IMR-90 (cell line): ENCODE measurements around the gene KDM2A. TPM values are rescaled to one million over a fixed set of nuclear protein-coding genes. Genes with fewer than 3 reads are reported as not detected.

Source experiments
- ATAC-seq: fragments of 200-7000 bp; cut with Tn5 transposase; 2 replicates; pipeline ENCODE4 v1.9.1; 2020; ENCODE audit warnings: low read depth, mild to moderate bottlenecking, moderate library complexity
- BruUV-seq: library from RNA; stranded (reverse); fragments of 400-500 nt; replicated peaks from 2 replicates; lab custom pipeline; 2021; lab: Mats Ljungman, UMichigan
- CTCF ChIA-PET: fragments of 300-600 bp; formaldehyde crosslinking; extraction: SDS; loops from one replicate; lab custom pipeline; 2021; ENCODE audit warnings: antibody characterized with exemption; lab: Yijun Ruan, JAX
- POLR2A ChIA-PET: fragments of 300-600 bp; sonication (Branson Sonifier 250); formaldehyde crosslinking; loops from one replicate; lab custom pipeline; 2022; ENCODE audit warnings: antibody characterized with exemption; ENCODE audit not compliant: unreplicated experiment; lab: Charles Lee
- DNase-seq: peaks from one replicate; pipeline ENCODE4 v3.0.0; 2013
- H2AFZ ChIP-seq: replicated peaks from 2 replicates; pipeline ENCODE3; 2013; ENCODE audit warnings: low read length, mild to moderate bottlenecking; ENCODE audit not compliant: poor library complexity
- H2AK5ac ChIP-seq: 2 replicates; pipeline ENCODE4 v1.6.1; 2013; ENCODE audit warnings: low read depth, low read length, inconsistent platforms
- H2AK9ac ChIP-seq: replicated peaks from 2 replicates; pipeline ENCODE3; 2013; ENCODE audit warnings: mild to moderate bottlenecking, low read depth, low read length, moderate library complexity; ENCODE audit not compliant: poor library complexity
- H2BK120ac ChIP-seq: 2 replicates; pipeline ENCODE4 v1.6.1; 2013; ENCODE audit warnings: low read depth, low read length, inconsistent platforms
- H2BK15ac ChIP-seq: 3 replicates; pipeline ENCODE4 v1.6.1; 2013; ENCODE audit warnings: low read depth, low read length, inconsistent platforms
- H2BK20ac ChIP-seq: 2 replicates; pipeline ENCODE4 v1.6.1; 2013; ENCODE audit warnings: low read depth, mild to moderate bottlenecking, inconsistent platforms, low read length, moderate library complexity
- H2BK5ac ChIP-seq: 2 replicates; pipeline ENCODE4 v1.6.1; 2013; ENCODE audit warnings: mild to moderate bottlenecking, low read depth, low read length, inconsistent platforms; ENCODE audit not compliant: poor library complexity, severe bottlenecking
- H3K14ac ChIP-seq: replicated peaks from 2 replicates; pipeline ENCODE4 v1.6.1; 2013; ENCODE audit warnings: low read depth, low read length, inconsistent platforms
- H3K18ac ChIP-seq: 2 replicates; pipeline ENCODE4 v1.6.1; 2013; ENCODE audit warnings: low read depth, low read length, control low read depth
- H3K23ac ChIP-seq: 2 replicates; pipeline ENCODE4 v1.6.1; 2013; ENCODE audit warnings: low read depth, low read length, inconsistent platforms
- H3K27ac ChIP-seq: 2 replicates; pipeline ENCODE4 v1.5.1; 2013; ENCODE audit warnings: mild to moderate bottlenecking, control low read depth, low read length; ENCODE audit not compliant: insufficient read depth
- H3K27me3 ChIP-seq: 2 replicates; pipeline ENCODE4 v1.6.1; 2013; ENCODE audit warnings: low read length; ENCODE audit not compliant: control insufficient read depth, insufficient read depth
- H3K36me3 ChIP-seq: 2 replicates; pipeline ENCODE4 v1.6.1; 2013; ENCODE audit warnings: low read length, mixed read lengths; ENCODE audit not compliant: control insufficient read depth, insufficient read depth
- H3K4ac ChIP-seq: 2 replicates; pipeline ENCODE4 v1.6.1; 2013; ENCODE audit warnings: low read depth, low read length, inconsistent platforms
- H3K4me1 ChIP-seq: 2 replicates; pipeline ENCODE4 v1.6.1; 2013; ENCODE audit warnings: low read length, mixed read lengths; ENCODE audit not compliant: control insufficient read depth, insufficient read depth
- H3K4me2 ChIP-seq: 2 replicates; pipeline ENCODE4 v1.6.1; 2013; ENCODE audit warnings: low read depth, mild to moderate bottlenecking, control low read depth, low read length, moderate library complexity
- H3K4me3 ChIP-seq: 2 replicates; pipeline ENCODE4 v1.5.1; 2013; ENCODE audit warnings: low read depth, mild to moderate bottlenecking, control low read depth, low read length, moderate library complexity; ENCODE audit not compliant: insufficient read depth
- H3K56ac ChIP-seq: 2 replicates; pipeline ENCODE4 v1.6.1; 2013; ENCODE audit warnings: low read length, inconsistent platforms; ENCODE audit not compliant: insufficient read depth; ENCODE audit errors: extremely low read depth
- H3K79me1 ChIP-seq, 2 experiments: 2 replicates each; pipeline ENCODE4 v1.6.1; 2013; ENCODE audit warnings: low read length in 2 of 2, inconsistent platforms in 1 of 2, low read depth in 1 of 2
- H3K9ac ChIP-seq: 2 replicates; pipeline ENCODE4 v1.6.1; 2013; ENCODE audit warnings: low read depth, low read length, control low read depth
- H3K9me1 ChIP-seq: 2 replicates; pipeline ENCODE4 v1.6.1; 2013; ENCODE audit warnings: low read length, inconsistent platforms; ENCODE audit not compliant: insufficient read depth
- H3K9me3 ChIP-seq: 2 replicates; pipeline ENCODE4 v1.6.1; 2013; ENCODE audit warnings: low read length; ENCODE audit not compliant: control insufficient read depth, insufficient read depth
- H4K20me1 ChIP-seq: 2 replicates; pipeline ENCODE4 v1.6.1; 2013; ENCODE audit warnings: low read length, inconsistent platforms; ENCODE audit not compliant: insufficient read depth
- H4K5ac ChIP-seq: 2 replicates; pipeline ENCODE4 v1.6.1; 2013; ENCODE audit warnings: mild to moderate bottlenecking, low read depth, low read length, control low read depth
- H4K8ac ChIP-seq, 2 experiments: 2 replicates each; pipeline ENCODE4 v1.6.1; 2013; ENCODE audit warnings: low read depth in 2 of 2, low read length in 2 of 2, control low read depth in 1 of 2, inconsistent platforms in 1 of 2
- H4K91ac ChIP-seq: 2 replicates; pipeline ENCODE4 v1.6.1; 2013; ENCODE audit warnings: low read depth, low read length, inconsistent platforms; ENCODE audit not compliant: insufficient read depth
- BHLHE40 ChIP-seq: fragments of 150-350 bp; IDR thresholded peaks from 2 replicates; pipeline ENCODE4 v1.6.1; 2016; ENCODE audit warnings: mild to moderate bottlenecking, low read depth, low read length
- CEBPB ChIP-seq: IDR thresholded peaks from 2 replicates; pipeline ENCODE4 v1.6.1; 2012; ENCODE audit warnings: low read depth, low read length, improper control_type of control experiment
- CHD1 ChIP-seq: IDR thresholded peaks from 2 replicates; pipeline ENCODE4 v1.6.1; 2012; ENCODE audit warnings: low read depth, low read length, improper control_type of control experiment
- FOS ChIP-seq: fragments of 150-350 bp; IDR thresholded peaks from 2 replicates; pipeline ENCODE4 v1.6.1; 2016; ENCODE audit warnings: low read depth, low read length
- MAFK ChIP-seq: IDR thresholded peaks from 2 replicates; pipeline ENCODE4 v1.6.1; 2012; ENCODE audit warnings: low read depth, low read length, improper control_type of control experiment
- MXI1 ChIP-seq: IDR thresholded peaks from 2 replicates; pipeline ENCODE4 v1.6.1; 2012; ENCODE audit warnings: low read depth, mild to moderate bottlenecking, low read length, moderate library complexity, borderline replicate concordance
- NFE2L2 ChIP-seq: fragments of 150-350 bp; IDR thresholded peaks from 2 replicates; pipeline ENCODE4 v1.6.1; 2016; ENCODE audit warnings: low read depth, mild to moderate bottlenecking, low read length
- POLR2A ChIP-seq: IDR thresholded peaks from 2 replicates; pipeline ENCODE4 v1.6.1; 2012; ENCODE audit warnings: mild to moderate bottlenecking, low read depth, low read length
- RAD21 ChIP-seq: IDR thresholded peaks from 2 replicates; pipeline ENCODE4 v1.6.1; 2012; ENCODE audit warnings: low read length, improper control_type of control experiment
- RCOR1 ChIP-seq: IDR thresholded peaks from 2 replicates; pipeline ENCODE4 v1.6.1; 2012; ENCODE audit warnings: mild to moderate bottlenecking, low read length, improper control_type of control experiment; ENCODE audit not compliant: insufficient replicate concordance
- RFX5 ChIP-seq: IDR thresholded peaks from 2 replicates; pipeline ENCODE4 v1.8.0; 2012; ENCODE audit warnings: low read depth, mild to moderate bottlenecking, low read length, moderate library complexity
- SMC3 ChIP-seq: fragments of 150-350 bp; IDR thresholded peaks from 2 replicates; pipeline ENCODE4 v1.6.1; 2016; ENCODE audit warnings: low read depth, mild to moderate bottlenecking, antibody characterized with exemption, low read length, moderate library complexity
- WGBS, 2 experiments: methylation state at CpG; one replicate each; pipeline versions ENCODE4 v1.1.5 to v1.1.7; 2013; ENCODE audit warnings: missing lambda C conversion rate in 2 of 2; ENCODE audit not compliant: insufficient read length in 1 of 2; ENCODE audit errors: extremely low coverage in 2 of 2; 5-methylcytosine and 5-hydroxymethylcytosine counted together
- dilution Hi-C: fragments of 300-500 bp; cut with HindIII; formaldehyde crosslinking; loops from one replicate; pipeline ENCODE4 v1.14.3; 2018; ENCODE audit warnings: low sequenced_read_pairs; ENCODE audit not compliant: unreplicated experiment
- in situ Hi-C: fragments of 300-500 bp; cut with MboI; formaldehyde crosslinking; loops from 3 replicates; pipeline ENCODE4 v1.14.3; 2019; ENCODE audit warnings: low sequenced_read_pairs, inconsistent platforms, mixed read lengths
- intact Hi-C: fragments of 100-400 bp; cut with micrococcal nuclease; formaldehyde crosslinking; loops from 2 replicates; pipeline ENCODE4 v1.10.0; 2022
- polyA plus RNA-seq, 3 experiments: library from polyadenylated mRNA; depleted of rRNA; stranded (reverse); fragments of >200 nt; gene quantifications; 2 replicates each; pipeline ENCODE4 v1.2.3, GENCODE V29; 2012; ENCODE audit warnings: low replicate concordance in 1 of 3
- total RNA-seq: library from RNA; depleted of rRNA; stranded (reverse); fragments of >200 nt; gene quantifications from 2 replicates; pipeline ENCODE4 v1.2.3, GENCODE V29; 2012
- TF ChIP-seq, protein P1 (sequence below): conservative IDR thresholded peaks from 2 replicates; pipeline ENCODE4 v1.5.1; 2012; ENCODE audit warnings: mild to moderate bottlenecking, low read depth, low read length, improper control_type of control experiment
- TF ChIP-seq, protein P2 (sequence below): fragments of 150-350 bp; IDR thresholded peaks from 2 replicates; pipeline ENCODE4 v1.6.1; 2016; ENCODE audit warnings: low read depth, mild to moderate bottlenecking, low read length, moderate library complexity, borderline replicate concordance
- TF ChIP-seq, protein P3 (sequence below): fragments of 150-350 bp; IDR thresholded peaks from 2 replicates; pipeline ENCODE4 v1.6.1; 2017; ENCODE audit warnings: mild to moderate bottlenecking, antibody characterized with exemption, low read length, low read depth

The KDM2A gene
- total and polyA plus RNA-seq, 2 of the 4 experiments (the other 2 are of a cell fraction), result 26.7 to 42.6 TPM

DNA sequence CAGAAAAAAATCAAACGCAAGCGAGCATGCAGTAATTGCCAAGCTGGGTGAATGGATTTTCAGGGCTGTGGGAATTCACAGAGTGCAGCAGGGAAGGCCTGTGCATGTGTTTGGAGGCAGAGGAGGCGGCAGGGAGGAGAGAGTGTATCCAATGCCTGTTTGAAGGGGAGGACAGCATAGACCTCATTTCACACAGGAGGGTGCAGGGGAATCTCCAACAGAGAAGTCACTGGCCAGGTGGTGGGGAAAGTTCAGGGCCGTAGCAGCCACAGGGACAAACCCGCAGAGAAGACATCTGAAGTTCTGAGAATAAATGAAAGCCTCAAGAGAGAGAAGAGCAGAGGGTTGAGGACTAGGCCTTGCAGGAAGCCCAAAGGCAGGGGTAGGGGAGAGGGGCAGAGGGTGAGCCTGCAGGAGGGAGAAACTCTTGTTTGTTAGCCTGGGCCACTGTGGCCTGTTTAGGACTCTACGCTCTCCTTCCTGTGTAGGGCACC is 19.2 kb upstream of the KDM2A start:
- intact Hi-C loops (no loop called here), dilution Hi-C loops (no loop called here)
- no peak overlapping the region for H2AFZ ChIP-seq

More for the DNA sequence above, 19.2 kb upstream of the KDM2A start:
- H3K27me3 ChIP-seq, result peaks cover 9% of the 10 kb centered on the region
- H4K20me1 ChIP-seq, result no peaks in the 10 kb centered on the region
- H3K9me1 ChIP-seq, result no peaks in the 10 kb centered on the region; the same call in 1 of the 2 replicates
- no peaks in the 10 kb centered on the region for H3K36me3 ChIP-seq
- ChIA-PET POLR2A (no interaction called here), CTCF (no interaction called here)
- no peak overlapping the region for H3K4me2 ChIP-seq
- no TSS peak for BruUV-seq
- no peaks in the 10 kb centered on the region for H3K9me3 ChIP-seq
- no peak overlapping the region for H3K4ac ChIP-seq
- H2BK20ac ChIP-seq, result no peak overlapping the region
- H4K8ac ChIP-seq, result no peak overlapping the region
- in situ Hi-C loops, result no loop called here
- H3K79me1 ChIP-seq, result no peaks in the 10 kb centered on the region
- no peak overlapping the region for H2BK120ac ChIP-seq
- H3K18ac ChIP-seq, result no peak overlapping the region
- H3K14ac ChIP-seq, result no peak overlapping the region
- H4K91ac ChIP-seq, result no peak overlapping the region
- no peak overlapping the region for H2BK15ac ChIP-seq
- H2BK5ac ChIP-seq, result no peak overlapping the region
- H3K27ac ChIP-seq, result no peak overlapping the region
- H2AK5ac ChIP-seq, result no peak overlapping the region
- H3K23ac ChIP-seq, result no peak overlapping the region
- WGBS, 2 experiments, result 89% methylated on average over 4 of the region's 6 CpGs; no CpG with 5 or more reads in 1 of the 2 experiments
- no peak overlapping the region for H3K56ac ChIP-seq
- H4K5ac ChIP-seq, result no peak overlapping the region
- no peak overlapping the region for H3K9ac ChIP-seq
- H2AK9ac ChIP-seq, result no peak overlapping the region
- DNase-seq, result no peak
- no peak; the same call in 1 of the 2 replicates for ATAC-seq
- TF ChIP-seq CEBPB (no peak), RFX5 (no peak), CHD1 (no peak), MAFK (no peak), SMC3 (no peak), RCOR1 (no peak), FOS (no peak), RAD21 (no peak), POLR2A (no peak), BHLHE40 (no peak), NFE2L2 (no peak), MXI1 (no peak)
- TF ChIP-seq, protein P1, sequence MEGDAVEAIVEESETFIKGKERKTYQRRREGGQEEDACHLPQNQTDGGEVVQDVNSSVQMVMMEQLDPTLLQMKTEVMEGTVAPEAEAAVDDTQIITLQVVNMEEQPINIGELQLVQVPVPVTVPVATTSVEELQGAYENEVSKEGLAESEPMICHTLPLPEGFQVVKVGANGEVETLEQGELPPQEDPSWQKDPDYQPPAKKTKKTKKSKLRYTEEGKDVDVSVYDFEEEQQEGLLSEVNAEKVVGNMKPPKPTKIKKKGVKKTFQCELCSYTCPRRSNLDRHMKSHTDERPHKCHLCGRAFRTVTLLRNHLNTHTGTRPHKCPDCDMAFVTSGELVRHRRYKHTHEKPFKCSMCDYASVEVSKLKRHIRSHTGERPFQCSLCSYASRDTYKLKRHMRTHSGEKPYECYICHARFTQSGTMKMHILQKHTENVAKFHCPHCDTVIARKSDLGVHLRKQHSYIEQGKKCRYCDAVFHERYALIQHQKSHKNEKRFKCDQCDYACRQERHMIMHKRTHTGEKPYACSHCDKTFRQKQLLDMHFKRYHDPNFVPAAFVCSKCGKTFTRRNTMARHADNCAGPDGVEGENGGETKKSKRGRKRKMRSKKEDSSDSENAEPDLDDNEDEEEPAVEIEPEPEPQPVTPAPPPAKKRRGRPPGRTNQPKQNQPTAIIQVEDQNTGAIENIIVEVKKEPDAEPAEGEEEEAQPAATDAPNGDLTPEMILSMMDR, result no peak
- TF ChIP-seq, protein P2, sequence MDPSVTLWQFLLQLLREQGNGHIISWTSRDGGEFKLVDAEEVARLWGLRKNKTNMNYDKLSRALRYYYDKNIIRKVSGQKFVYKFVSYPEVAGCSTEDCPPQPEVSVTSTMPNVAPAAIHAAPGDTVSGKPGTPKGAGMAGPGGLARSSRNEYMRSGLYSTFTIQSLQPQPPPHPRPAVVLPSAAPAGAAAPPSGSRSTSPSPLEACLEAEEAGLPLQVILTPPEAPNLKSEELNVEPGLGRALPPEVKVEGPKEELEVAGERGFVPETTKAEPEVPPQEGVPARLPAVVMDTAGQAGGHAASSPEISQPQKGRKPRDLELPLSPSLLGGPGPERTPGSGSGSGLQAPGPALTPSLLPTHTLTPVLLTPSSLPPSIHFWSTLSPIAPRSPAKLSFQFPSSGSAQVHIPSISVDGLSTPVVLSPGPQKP, result no peak
- TF ChIP-seq, protein P3, sequence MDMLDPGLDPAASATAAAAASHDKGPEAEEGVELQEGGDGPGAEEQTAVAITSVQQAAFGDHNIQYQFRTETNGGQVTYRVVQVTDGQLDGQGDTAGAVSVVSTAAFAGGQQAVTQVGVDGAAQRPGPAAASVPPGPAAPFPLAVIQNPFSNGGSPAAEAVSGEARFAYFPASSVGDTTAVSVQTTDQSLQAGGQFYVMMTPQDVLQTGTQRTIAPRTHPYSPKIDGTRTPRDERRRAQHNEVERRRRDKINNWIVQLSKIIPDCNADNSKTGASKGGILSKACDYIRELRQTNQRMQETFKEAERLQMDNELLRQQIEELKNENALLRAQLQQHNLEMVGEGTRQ, result no peak
- H3K4me3 ChIP-seq, result no peak overlapping the region
- H3K4me1 ChIP-seq, result no peaks in the 10 kb centered on the region
